ENCODE measurements around the gene GAA.

DNA sequence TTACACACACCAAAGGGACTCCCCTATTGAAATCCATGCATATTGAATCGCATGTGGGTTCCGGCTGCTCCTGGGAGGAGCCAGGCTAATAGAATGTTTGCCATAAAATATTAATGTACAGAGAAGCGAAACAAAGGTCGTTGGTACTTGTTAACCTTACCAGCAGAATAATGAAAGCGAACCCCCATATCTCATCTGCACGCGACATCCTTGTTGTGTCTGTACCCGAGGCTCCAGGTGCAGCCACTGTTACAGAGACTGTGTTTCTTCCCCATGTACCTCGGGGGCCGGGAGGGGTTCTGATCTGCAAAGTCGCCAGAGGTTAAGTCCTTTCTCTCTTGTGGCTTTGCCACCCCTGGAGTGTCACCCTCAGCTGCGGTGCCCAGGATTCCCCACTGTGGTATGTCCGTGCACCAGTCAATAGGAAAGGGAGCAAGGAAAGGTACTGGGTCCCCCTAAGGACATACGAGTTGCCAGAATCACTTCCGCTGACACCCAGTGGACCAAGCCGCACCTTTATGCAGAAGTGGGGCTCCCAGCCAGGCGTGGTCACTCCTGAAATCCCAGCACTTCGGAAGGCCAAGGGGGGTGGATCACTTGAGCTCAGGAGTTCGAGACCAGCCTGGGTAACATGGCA lies 2.2 kb downstream of the GAA start:
- TF ChIP-seq, protein P1, sequence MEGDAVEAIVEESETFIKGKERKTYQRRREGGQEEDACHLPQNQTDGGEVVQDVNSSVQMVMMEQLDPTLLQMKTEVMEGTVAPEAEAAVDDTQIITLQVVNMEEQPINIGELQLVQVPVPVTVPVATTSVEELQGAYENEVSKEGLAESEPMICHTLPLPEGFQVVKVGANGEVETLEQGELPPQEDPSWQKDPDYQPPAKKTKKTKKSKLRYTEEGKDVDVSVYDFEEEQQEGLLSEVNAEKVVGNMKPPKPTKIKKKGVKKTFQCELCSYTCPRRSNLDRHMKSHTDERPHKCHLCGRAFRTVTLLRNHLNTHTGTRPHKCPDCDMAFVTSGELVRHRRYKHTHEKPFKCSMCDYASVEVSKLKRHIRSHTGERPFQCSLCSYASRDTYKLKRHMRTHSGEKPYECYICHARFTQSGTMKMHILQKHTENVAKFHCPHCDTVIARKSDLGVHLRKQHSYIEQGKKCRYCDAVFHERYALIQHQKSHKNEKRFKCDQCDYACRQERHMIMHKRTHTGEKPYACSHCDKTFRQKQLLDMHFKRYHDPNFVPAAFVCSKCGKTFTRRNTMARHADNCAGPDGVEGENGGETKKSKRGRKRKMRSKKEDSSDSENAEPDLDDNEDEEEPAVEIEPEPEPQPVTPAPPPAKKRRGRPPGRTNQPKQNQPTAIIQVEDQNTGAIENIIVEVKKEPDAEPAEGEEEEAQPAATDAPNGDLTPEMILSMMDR (IDR thresholded peaks at IDR 0.05): no peak
- no peak for TF ChIP-seq EZH2phosphoT487 (IDR thresholded peaks at IDR 0.05)
